ENCODE results near the gene NISCH.

The NISCH gene

DNA sequence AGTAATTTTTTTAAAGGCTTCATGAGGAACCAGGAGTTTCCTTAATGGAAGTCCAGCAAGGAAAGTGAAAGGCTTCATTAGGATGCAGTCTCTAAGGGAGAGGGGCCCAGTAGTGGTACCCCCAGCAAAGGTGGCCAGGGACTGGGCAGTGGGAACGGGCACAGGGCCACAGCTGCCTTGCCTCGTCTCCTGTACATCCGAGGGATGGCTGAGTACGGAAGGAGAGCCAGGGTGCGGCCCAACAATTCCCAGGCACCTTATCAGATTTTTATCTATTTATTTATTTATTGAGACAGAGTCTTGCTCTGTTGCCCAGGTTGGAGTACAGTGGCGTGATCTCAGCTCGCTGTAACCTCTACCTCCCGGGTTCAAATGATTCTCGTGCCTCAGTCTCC is 25.0 kb upstream of the NISCH start:
- TF ChIP-seq, protein P1, sequence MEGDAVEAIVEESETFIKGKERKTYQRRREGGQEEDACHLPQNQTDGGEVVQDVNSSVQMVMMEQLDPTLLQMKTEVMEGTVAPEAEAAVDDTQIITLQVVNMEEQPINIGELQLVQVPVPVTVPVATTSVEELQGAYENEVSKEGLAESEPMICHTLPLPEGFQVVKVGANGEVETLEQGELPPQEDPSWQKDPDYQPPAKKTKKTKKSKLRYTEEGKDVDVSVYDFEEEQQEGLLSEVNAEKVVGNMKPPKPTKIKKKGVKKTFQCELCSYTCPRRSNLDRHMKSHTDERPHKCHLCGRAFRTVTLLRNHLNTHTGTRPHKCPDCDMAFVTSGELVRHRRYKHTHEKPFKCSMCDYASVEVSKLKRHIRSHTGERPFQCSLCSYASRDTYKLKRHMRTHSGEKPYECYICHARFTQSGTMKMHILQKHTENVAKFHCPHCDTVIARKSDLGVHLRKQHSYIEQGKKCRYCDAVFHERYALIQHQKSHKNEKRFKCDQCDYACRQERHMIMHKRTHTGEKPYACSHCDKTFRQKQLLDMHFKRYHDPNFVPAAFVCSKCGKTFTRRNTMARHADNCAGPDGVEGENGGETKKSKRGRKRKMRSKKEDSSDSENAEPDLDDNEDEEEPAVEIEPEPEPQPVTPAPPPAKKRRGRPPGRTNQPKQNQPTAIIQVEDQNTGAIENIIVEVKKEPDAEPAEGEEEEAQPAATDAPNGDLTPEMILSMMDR (IDR thresholded peaks at IDR 0.05; ENCODE audit: control insufficient read depth, extremely low read depth, insufficient read depth): no peak
- DNase-seq (ENCODE audit: low read depth): no peak
- H3K4me3 ChIP-seq (ENCODE audit: low read depth, low read length): no peak overlapping the region

DNA sequence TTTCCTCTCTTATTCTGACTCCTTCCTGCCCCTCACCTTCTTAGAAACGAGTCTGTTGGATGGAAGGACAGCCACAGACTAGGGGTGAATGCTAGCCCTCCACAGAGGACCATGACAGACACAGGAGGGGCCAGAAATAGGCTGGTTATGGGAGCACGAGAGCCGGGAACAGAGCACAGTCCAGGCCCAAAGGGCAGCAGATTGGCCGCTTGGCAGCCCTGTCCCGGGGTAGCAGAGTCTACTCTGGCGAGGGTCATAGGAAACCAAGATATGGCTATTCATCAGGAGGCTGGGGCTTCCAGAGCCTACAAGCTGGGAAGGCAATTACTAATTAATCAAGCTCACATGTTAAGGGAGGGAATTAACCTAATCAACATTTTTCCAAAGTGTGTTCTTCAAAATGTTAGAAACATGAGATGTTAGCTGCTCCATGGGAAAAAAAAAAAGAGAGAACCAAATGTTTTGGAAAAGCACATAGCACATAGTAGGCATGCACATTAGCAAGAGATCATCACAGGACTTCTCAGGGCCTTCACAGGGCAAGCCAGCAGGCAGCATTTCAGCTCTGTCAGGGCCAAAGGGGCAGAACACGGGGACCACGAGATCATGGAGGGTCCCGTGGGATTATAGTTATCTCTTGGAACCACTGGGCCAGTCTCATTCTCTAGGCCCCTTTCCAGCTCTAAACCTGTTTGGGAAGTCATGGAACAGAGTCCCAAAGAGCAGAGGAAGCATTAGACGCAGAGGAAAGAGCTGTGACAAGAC is 23.8 kb upstream of the NISCH start:
- H3K4me3 ChIP-seq (ENCODE audit: low read depth, low read length): no peak overlapping the region
- TF ChIP-seq, protein P1 (IDR thresholded peaks at IDR 0.05; ENCODE audit: control insufficient read depth, extremely low read depth, insufficient read depth): no peak
- no peak for DNase-seq (ENCODE audit: low read depth)

DNA sequence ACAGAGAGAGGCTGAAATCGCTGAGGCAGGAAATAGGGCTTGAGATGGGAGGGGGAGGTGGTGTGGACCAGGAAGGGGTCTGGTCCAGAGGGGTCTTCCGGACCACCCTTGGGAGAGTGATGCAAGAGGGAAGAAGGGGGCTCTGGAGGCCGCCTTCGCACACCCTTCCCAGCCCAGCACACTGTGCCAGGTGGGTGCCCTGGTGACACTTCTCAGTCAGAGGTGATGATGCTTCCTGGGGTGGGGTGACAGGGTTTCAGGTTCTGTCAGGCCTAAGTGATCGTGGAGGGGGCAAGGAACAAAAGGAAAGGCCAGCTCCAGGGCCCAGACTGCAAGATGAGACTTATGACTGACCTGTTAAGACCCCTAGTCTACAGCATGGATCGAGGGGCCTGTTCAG is 23.2 kb upstream of the NISCH start:
- DNase-seq (ENCODE audit: low read depth): no peak
- H3K4me3 ChIP-seq (ENCODE audit: low read depth, low read length): no peak overlapping the region
- TF ChIP-seq, protein P1 (IDR thresholded peaks at IDR 0.05; ENCODE audit: control insufficient read depth, extremely low read depth, insufficient read depth): no peak

DNA sequence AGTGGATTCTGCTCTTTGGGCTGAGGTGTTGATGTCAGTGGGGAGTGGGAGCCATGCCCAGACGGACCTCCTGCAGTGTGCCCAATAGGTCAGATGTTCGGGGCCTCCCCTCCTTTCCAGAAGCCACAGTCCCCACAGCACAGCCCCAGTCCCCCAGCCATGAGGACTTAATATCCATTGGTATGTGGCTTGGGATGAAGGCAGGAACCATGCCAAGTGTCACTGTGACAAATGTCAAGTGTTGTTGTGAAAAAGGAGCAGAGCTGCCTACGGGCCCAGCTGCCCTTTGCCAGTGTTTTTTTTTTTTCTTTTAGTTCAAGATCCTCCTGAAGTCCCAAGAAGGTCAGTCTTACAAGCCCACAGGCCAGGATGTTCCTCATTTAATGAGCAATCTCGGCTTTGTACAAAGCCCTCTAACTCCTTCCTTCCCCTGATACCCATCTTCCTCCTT is 22.7 kb upstream of the NISCH start:
- no peak overlapping the region for H3K4me3 ChIP-seq (ENCODE audit: low read depth, low read length)
- TF ChIP-seq, protein P1 (IDR thresholded peaks at IDR 0.05; ENCODE audit: control insufficient read depth, extremely low read depth, insufficient read depth): no peak
- no peak for DNase-seq (ENCODE audit: low read depth)

DNA sequence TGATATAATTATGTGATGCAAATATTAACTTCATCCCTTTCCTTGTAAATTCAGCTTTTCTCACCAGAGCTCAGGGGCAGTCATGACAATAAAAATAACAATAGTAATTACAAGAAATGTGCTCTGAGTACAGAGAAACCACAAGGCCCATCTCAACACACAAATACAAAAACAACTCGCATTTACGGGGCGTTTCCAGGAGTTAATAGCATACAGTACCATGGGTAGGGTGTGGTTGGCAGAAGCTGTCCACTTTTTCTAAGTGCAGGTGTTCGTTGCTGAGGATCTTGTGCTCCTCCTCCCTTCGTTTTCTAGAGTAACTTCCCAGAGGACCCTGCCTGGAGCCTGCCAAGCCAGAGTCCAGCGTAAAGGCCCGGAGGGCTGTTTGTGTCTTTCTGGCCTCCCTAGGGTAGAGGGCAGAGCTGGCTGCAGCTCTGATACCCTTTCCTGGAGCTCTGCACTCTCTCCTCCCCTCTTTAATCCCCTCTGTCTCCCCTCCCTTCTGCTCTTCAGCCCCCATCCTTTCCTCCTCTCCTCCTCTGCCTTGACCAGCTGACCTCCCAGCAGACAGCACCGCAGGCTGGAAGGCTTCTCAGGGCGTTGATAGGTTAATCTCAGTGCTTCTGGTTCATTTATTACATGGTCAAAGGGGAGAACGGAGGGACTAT is 21.9 kb upstream of the NISCH start:
- TF ChIP-seq, protein P1 (IDR thresholded peaks at IDR 0.05; ENCODE audit: control insufficient read depth, extremely low read depth, insufficient read depth): no peak
- no peak overlapping the region for H3K4me3 ChIP-seq (ENCODE audit: low read depth, low read length)
- DNase-seq (ENCODE audit: low read depth): no peak

DNA sequence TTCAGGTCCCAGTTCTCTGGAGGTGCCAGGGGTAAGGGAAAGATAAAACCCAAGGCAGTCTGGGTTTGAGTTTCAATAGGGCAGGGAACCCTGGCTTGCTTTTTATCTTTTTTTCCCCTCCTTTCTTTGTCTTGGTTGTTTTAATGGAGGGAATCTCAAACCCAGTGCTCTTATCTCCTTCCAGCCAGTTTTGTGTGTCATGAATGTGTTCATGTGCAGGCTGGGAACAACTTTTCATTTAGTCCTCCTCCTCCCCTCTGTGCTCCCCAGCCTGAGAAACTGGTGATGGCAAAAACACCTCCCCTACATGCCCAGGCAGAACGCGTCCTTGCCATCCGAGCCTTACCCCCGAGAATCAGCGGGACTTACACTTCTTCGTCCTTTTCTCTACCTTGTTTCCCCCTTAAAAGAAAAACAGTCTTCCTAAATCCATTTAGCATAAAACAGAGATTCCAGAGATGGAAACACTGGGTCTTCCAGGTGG is 21.4 kb upstream of the NISCH start:
- no peak for DNase-seq (ENCODE audit: low read depth)
- TF ChIP-seq, protein P1 (IDR thresholded peaks at IDR 0.05; ENCODE audit: control insufficient read depth, extremely low read depth, insufficient read depth): no peak
- no peak overlapping the region for H3K4me3 ChIP-seq (ENCODE audit: low read depth, low read length)
